NCI-H510A (cell line): ENCODE results near the gene MLYCD.

Experiments used
- DNase-seq: peaks from one replicate; lab custom pipeline; 2025; lab: John Stamatoyannopoulos, UW

Gene MLYCD

DNA sequence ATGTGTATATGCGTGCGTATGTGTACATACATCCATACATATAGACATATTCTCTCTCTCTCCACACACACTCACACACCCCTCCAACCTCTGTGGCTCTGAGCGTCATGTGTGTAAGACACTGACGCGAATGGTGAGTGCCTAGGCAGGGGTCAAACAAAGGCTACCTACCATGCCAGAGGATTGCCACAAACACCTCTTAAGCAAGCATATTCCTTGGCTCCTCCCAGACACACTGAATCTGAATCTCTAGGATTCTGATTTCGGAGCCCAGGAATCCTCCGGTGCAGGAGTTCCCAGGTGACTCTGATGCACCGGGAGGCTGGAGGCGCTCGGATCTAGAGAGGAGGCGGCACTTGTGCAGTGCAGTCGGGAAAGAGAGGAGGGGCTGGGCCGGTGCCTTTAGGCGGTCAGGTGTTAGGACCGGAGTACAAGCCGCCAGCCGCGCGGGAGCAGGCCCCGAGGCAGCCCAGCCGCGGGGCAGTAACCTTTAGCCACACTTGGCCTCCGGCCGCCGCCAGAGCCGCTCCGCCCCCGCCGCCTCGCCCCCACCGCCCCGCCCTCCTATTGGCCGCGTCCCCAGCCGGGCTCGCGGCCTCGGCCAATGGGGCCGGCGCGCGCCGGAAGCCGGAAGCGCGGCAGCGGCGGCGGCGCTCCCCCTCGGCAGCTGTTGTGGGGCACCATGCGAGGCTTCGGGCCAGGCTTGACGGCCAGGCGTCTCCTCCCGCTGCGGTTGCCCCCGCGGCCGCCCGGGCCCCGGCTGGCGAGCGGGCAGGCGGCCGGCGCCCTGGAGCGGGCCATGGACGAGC, at the start of gene MLYCD:
Gene MLYCD (plus strand): TSS at position 653 of the 809 bp plus-strand sequence. CDS start 30 bp downstream, at position 683.
- DNase-seq, result peak; percentile 73

GRCh38 chr16:83849421-83849820, 49.5 kb upstream of the MLYCD start:
- no peak for DNase-seq

DNA sequence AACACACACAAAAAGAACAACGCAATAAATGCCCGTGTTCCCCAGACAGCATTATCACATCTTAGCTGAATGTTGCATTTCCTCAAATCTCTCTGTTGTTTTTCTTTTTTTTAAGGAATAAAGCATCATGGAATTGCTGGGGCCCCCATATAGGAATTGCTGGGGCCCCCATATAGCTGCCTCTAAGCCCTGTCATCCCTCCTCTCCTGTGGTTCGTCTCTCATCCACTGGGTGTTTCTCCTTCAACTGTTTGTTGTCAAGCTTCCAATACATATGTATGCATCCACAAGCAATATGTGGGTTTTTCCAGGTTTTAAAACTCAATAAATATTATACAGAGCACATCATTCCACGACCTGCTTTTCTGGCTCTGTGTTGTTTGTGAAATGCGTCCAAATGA, 48.0 kb upstream of the MLYCD start:
- DNase-seq, result no peak

GRCh38 chr16:83851473-83851872, 47.4 kb upstream of the MLYCD start:
- DNase-seq, result no peak

DNA sequence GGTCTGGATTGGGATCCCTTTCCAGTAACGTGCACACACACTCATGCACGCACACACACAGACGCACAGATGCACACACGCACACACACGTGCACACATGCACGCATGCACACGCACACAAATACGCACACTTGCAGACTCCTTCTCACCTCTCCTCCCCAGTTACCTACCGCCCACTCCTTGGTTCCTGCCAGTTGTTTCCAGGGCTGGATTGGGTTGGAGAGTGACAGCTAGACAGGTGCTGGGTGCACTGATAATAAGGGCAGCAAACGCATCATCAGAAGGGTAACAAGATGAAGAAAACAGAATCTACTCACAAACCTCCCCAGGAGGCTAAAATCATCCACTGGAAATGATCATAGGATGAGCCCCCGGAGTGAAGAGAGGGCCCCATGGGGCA, 46.1 kb upstream of the MLYCD start:
- no peak for DNase-seq

DNA sequence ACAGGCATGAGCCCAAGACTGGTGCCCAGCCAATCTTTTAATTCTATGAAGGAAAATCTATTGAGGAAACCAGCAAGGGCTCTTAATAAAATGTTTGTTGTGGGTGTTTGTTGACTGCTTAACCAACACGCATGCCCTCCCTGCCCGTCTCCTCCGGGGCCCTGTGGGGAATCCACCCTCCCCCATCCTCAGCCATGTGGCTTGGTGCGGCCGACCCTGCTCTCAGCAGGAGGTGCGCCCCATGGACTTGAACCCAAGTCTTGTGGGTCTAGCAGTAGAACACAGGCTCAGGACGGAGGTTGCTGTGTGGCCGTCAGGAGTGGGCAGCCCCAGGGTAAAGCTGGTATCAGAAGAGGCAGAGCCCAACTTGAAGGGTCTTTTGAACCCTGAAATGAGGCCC, 45.1 kb upstream of the MLYCD start:
- DNase-seq, result no peak

DNA sequence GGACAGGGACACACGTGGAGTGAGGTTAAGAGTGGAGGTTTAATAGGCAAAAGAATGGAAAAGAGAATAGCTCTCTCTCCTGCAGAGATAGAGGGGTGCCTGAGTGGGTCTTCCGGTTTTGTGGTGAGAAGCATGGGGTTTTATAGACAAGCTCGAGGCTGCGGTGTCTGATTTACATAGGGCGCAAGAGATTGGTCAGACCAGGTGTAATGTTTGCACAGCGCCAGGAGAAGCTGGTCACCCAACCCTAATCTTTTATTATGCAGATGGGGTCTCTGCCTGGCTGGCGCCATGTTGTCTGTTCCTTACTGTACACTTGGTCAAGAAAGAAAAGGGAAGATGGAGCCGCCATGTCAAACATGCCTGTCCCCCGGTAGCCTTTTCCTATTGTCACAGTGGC, 44.5 kb upstream of the MLYCD start:
- no peak for DNase-seq

GRCh38 chr16:83856792-83857191, 42.1 kb upstream of the MLYCD start:
- no peak for DNase-seq

DNA sequence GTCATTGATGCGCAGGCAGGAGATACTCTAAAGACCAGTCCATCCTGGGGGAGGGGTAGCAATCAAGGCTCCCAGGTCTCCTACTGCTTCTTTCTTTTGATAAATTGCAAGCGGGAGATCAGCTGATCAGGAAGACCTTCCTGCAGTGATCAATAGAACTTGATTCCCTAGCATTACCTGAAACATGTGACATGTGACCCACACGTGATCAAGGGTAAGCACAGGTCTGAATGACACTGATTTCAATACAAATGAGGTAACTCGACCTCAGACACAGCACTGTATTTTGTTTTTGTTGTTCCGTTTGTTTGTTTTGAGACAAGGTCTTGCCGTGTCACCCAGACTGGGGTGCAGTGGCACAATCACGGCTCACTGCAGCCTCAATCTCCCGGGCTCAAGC, 39.6 kb upstream of the MLYCD start:
- no peak for DNase-seq

- no peak for DNase-seq
These were observed 36.3 kb upstream of the MLYCD start for GRCh38 chr16:83862661-83863060.

- no peak for DNase-seq
These were observed 35.2 kb upstream of the MLYCD start for GRCh38 chr16:83863682-83864081.

GRCh38 chr16:83870830-83871229, 28.1 kb upstream of the MLYCD start:
- DNase-seq, result no peak

DNA sequence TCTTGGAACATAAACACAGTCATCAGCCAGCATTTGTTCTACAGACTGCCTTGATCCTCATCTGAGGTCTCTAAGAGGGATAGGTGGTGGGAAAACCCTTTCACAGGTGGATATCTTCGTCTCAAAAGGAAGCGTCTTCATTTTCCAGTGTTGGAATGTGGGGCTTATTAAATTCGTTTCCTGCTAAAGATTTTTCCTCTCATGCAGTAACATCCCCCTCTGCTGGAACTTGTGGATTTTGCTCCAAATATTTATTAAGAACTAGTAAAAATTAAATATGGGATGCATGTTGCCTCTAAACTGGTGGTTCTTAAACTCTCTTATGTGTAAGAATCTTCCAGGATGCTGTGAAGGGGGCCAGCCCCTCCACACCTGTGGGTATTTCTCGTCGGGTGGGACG, 20.1 kb upstream of the MLYCD start:
- DNase-seq, result no peak

DNA sequence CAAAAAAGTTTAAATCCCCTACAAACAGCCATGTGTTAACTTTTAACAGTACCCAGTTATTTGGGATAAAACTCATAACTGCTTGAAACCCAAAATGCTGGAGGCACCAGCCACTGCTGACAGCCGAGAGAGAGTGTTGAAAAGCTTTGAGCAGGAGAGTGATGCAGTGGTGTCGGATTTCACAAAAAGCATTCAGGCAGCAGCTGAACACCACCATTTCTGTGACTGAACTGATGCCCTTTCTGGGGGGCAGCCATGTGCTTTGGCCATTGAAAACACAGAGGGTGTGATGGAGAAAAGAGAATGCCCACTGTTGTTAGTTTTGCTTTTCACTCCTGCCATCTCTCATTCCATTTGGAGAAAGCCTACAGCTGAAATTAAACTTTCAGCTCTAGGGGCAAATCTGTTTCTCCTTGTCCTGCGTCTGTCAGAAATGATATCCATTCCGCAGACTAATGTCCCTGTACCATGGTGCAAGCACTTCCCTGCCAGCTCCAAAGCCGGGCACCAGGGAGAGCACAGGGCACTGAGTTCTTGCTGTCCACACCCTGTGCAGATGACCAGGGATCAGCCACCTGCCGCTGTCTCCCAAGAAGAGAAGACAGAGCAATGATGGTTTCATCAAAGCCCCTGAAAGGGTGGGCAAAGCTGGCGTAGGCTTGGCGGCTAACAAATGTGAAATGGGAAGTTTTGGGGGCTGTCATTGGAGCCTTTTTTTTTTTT, 16.6 kb upstream of the MLYCD start:
- DNase-seq, result no peak

DNA sequence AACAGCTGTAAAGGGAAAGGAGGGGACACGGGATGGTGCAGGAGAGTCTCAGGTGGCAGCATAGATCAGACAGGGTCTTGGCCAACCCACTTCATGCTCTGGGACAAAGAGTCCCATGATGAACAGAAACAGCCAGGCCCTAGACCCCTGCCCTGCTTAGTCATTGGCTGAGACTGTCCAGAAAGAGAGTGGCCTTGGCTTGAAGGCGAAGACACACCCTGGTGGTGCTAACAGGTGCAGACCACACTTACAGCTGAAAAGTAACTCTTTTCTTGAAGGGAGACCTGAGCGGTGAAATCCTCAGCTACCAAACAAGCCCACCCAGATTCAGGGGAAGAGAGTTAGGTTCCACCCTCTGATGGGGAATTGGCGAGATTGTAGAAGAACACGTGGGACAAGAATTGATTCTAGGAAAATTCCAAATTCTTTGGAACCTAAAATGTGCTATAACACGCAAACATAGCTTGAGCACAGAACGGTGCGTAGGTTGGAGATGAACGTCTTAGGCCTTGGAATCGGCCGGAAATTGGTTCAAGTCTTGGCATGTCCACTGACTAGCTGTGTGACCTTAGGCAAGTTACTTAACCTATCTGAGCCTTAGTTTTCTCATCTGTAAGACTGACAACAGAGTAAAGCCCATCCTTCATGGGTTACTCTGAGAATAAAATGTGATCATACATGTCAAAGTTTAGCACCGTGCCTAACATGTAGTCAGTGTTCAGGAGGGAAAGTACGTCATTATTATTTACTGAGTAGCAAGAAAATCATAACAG, 12.5 kb upstream of the MLYCD start:
- no peak for DNase-seq

GRCh38 chr16:83887080-83887479, 11.8 kb upstream of the MLYCD start:
- DNase-seq, result no peak

- no peak for DNase-seq
These were observed 11.4 kb upstream of the MLYCD start for GRCh38 chr16:83887564-83887963.

- DNase-seq, result no peak
These were observed 10.3 kb upstream of the MLYCD start for GRCh38 chr16:83888672-83889044.

GRCh38 chr16:83890359-83890758, 8.6 kb upstream of the MLYCD start:
- DNase-seq, result no peak

DNA sequence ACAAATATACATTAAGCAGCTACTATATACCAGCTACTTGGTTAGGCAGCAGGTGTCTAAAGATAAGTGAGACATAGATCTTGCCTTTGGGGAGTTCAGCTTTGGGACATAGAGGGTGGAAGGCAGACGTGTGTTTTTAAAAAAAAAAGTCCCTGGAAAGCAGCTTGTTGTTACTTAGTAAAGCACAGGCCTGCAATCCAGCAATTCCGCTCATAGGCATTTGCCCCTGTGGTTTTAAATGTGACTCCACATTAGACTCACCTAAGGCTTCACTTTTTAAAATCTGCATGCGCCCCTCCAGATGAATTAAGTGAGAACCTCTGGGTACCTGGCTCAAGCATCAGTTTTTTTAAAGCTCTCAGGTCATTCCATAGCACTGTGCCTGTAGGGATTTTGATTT, 7.2 kb upstream of the MLYCD start:
- no peak for DNase-seq

- no peak for DNase-seq
These were observed 3.7 kb upstream of the MLYCD start for GRCh38 chr16:83895243-83895642.

- no peak for DNase-seq
These were observed 3.0 kb upstream of the MLYCD start for GRCh38 chr16:83895942-83896341.
